NT2/D1 (cell line): Measurements from ENCODE around the gene MLLT3.

Experiments used
- DNase-seq: peaks from one replicate; pipeline ENCODE4 v3.0.0-alpha.2; 2011; ENCODE audit warnings: low read depth, low spot score
- H3K27me3 ChIP-seq: 2 replicates; pipeline ENCODE4 v1.6.0; 2011; ENCODE audit warnings: mild to moderate bottlenecking; ENCODE audit not compliant: insufficient read length, insufficient read depth
- H3K36me3 ChIP-seq: 2 replicates; pipeline ENCODE4 v1.6.1; 2011; ENCODE audit warnings: mild to moderate bottlenecking, low read length, mixed read lengths; ENCODE audit not compliant: insufficient read depth, insufficient read length
- H3K4me1 ChIP-seq: 2 replicates; pipeline ENCODE4 v1.5.1; 2011; ENCODE audit not compliant: insufficient read depth, insufficient read length
- H3K4me3 ChIP-seq: 2 replicates; pipeline ENCODE4 v1.5.1; 2011; ENCODE audit warnings: low read depth; ENCODE audit not compliant: insufficient read length
- H3K9ac ChIP-seq: 2 replicates; pipeline ENCODE4 v1.6.0; 2011; ENCODE audit warnings: low read depth; ENCODE audit not compliant: insufficient read length
- H3K9me3 ChIP-seq: 2 replicates; pipeline ENCODE4 v1.5.1; 2011; ENCODE audit warnings: mild to moderate bottlenecking, low read length; ENCODE audit not compliant: insufficient read depth
- SUZ12 ChIP-seq: IDR thresholded peaks from 2 replicates; pipeline ENCODE4 v1.6.1; 2011; ENCODE audit not compliant: insufficient read length, insufficient read depth; ENCODE audit errors: extremely low read depth
- YY1 ChIP-seq: IDR thresholded peaks from 2 replicates; pipeline ENCODE4 v1.6.1; 2011; ENCODE audit not compliant: insufficient read length, insufficient read depth
- ZNF274 ChIP-seq: IDR thresholded peaks from 2 replicates; pipeline ENCODE4 v1.6.1; 2011; ENCODE audit warnings: mild to moderate bottlenecking, low read depth, low read length

The MLLT3 gene

GRCh38 chr9:20321423-20322082, 300.7 kb downstream of the MLLT3 start:
- Histone ChIP-seq H3K9ac (no peak overlapping the region), H3K27me3 (no peaks in the 10 kb centered on the region), H3K4me3 (no peak overlapping the region), H3K36me3 (no peaks in the 10 kb centered on the region), H3K9me3 (0 out of 2 replicates have a peak, but pooled peaks cover 4% of the 10 kb centered on the region), H3K4me1 (no peaks in the 10 kb centered on the region)
- DNase-seq: no peak
- no peak for TF ChIP-seq SUZ12
- no peak for TF ChIP-seq ZNF274
- TF ChIP-seq YY1: no peak

- no peak for DNase-seq
- Histone ChIP-seq H3K9me3 (0 out of 2 replicates have a peak, but pooled peaks cover 5% of the 10 kb centered on the region), H3K4me1 (no peaks in the 10 kb centered on the region), H3K36me3 (no peaks in the 10 kb centered on the region), H3K27me3 (no peaks in the 10 kb centered on the region), H3K9ac (no peak overlapping the region), H3K4me3 (no peak overlapping the region)
- TF ChIP-seq YY1: no peak
- no peak for TF ChIP-seq ZNF274
- TF ChIP-seq SUZ12: no peak
Observed at GRCh38 chr9:20320921-20321320, 301.4 kb downstream of the MLLT3 start.

- Histone ChIP-seq H3K9me3 (0 out of 2 replicates have a peak, but pooled peaks cover 5% of the 10 kb centered on the region), H3K27me3 (no peaks in the 10 kb centered on the region), H3K4me3 (no peak overlapping the region), H3K36me3 (no peaks in the 10 kb centered on the region), H3K4me1 (no peaks in the 10 kb centered on the region), H3K9ac (no peak overlapping the region)
- TF ChIP-seq SUZ12: no peak
- TF ChIP-seq YY1: no peak
- no peak for TF ChIP-seq ZNF274
- no peak for DNase-seq
Observed at GRCh38 chr9:20319641-20320337, 302.5 kb downstream of the MLLT3 start.

GRCh38 chr9:20319241-20319640, 303.1 kb downstream of the MLLT3 start:
- 0 out of 2 replicates have a peak, but pooled peaks cover 5% of the 10 kb centered on the region for H3K9me3 ChIP-seq
- H3K4me1 ChIP-seq: no peaks in the 10 kb centered on the region
- H3K4me3 ChIP-seq: no peak overlapping the region
- H3K36me3 ChIP-seq: no peaks in the 10 kb centered on the region
- H3K27me3 ChIP-seq: no peaks in the 10 kb centered on the region
- DNase-seq: no peak
- H3K9ac ChIP-seq: no peak overlapping the region
- TF ChIP-seq SUZ12: no peak
- no peak for TF ChIP-seq YY1
- TF ChIP-seq ZNF274: no peak

- DNase-seq: no peak
- no peaks in the 10 kb centered on the region for H3K36me3 ChIP-seq
- H3K27me3 ChIP-seq: no peaks in the 10 kb centered on the region
- 0 out of 2 replicates have a peak, but pooled peaks cover 5% of the 10 kb centered on the region for H3K9me3 ChIP-seq
- no peak overlapping the region for H3K4me3 ChIP-seq
- TF ChIP-seq ZNF274: no peak
- no peak for TF ChIP-seq YY1
- TF ChIP-seq SUZ12: no peak
- no peak overlapping the region for H3K9ac ChIP-seq
- H3K4me1 ChIP-seq: no peaks in the 10 kb centered on the region
Observed at GRCh38 chr9:20317701-20318100, 304.6 kb downstream of the MLLT3 start.

GRCh38 chr9:20316372-20316771, 305.9 kb downstream of the MLLT3 start:
- Histone ChIP-seq H3K36me3 (no peaks in the 10 kb centered on the region), H3K9me3 (0 out of 2 replicates have a peak, but pooled peaks cover 5% of the 10 kb centered on the region), H3K4me3 (no peak overlapping the region), H3K27me3 (no peaks in the 10 kb centered on the region), H3K4me1 (no peaks in the 10 kb centered on the region), H3K9ac (no peak overlapping the region)
- no peak for TF ChIP-seq SUZ12
- no peak for TF ChIP-seq YY1
- TF ChIP-seq ZNF274: no peak
- DNase-seq: no peak

- no peaks in the 10 kb centered on the region for H3K36me3 ChIP-seq
- no peak overlapping the region for H3K9ac ChIP-seq
- 0 out of 2 replicates have a peak, but pooled peaks cover 5% of the 10 kb centered on the region for H3K9me3 ChIP-seq
- no peak for DNase-seq
- no peak overlapping the region for H3K4me3 ChIP-seq
- TF ChIP-seq ZNF274 (no peak), YY1 (no peak), SUZ12 (no peak)
- H3K27me3 ChIP-seq: no peaks in the 10 kb centered on the region
- no peaks in the 10 kb centered on the region for H3K4me1 ChIP-seq
Observed at GRCh38 chr9:20315677-20316076, 306.6 kb downstream of the MLLT3 start.
